Brain pericyte (primary cell): Measurements from ENCODE around the gene UPK1A.
"Not testable (repeated sequence)": the region's sequence is repeated elsewhere in the genome, so short reads cannot be mapped to it uniquely, and the experiment has no call there.

ENCODE experiments used
- DNase-seq: peaks from one replicate; pipeline ENCODE4 v3.0.0-alpha.2; 2012; ENCODE audit warnings: low read depth, low spot score

Gene UPK1A

DNA sequence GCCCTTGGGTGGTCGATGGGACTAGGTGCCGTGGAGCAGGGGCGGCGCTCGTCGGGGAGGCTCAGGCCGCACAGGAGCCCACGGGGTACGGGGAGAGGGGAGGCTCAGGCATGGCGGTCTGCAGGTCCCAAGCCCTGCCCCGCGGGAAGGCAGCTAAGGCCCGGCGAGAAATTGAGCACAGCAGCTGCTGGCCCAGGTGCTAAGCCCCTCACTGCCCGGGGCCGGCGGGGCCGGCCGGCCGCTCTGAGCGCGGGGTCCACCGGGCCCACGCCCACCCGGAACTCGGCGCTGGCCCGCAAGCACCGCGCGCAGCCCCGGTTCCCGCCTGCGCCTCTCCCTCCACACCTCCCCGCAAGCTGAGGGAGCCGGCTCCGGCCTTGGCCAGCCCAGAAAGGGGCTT lies 24.8 kb downstream of the UPK1A start:
- not testable (repeated sequence) for DNase-seq

DNA sequence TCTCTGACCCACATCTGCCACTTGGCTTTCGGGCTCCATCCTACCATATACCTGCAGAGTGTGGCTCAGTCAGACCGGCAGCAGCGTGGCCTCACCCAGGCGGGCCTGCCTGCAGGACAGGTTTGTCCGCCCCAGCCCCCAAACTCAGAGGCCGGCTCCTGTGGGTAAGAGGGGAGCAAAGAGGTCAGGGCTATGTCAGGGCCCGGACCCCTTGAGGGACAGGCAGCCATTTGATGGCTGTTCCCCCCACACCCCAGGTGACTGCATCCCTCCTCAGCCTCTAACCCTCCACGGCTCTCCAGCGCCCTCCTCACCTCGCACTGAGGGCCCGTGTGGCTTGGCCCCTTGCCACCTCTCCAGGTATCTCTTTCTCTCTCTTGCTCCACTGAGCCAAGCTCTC lies 25.7 kb downstream of the UPK1A start:
- DNase-seq = no peak

DNA sequence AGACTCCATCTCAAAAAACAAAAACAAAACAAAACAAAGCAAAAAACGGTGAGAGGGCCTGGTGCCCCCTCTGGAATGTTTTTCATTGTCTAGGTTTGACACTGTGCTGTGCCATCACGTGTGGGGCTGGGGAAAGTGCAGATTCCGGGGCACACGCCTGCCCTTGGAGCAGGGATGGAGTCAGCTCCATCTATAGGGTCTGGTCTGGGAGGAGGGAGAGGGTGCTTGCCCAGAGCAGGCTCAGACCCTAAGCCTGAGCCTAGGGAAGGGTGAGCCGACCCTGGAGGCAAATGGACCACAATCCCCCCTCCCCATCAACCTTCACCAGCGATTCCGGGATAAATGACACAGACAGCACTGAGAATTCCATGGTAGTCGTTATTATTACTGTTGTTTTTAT lies 27.1 kb downstream of the UPK1A start:
- no peak for DNase-seq

DNA sequence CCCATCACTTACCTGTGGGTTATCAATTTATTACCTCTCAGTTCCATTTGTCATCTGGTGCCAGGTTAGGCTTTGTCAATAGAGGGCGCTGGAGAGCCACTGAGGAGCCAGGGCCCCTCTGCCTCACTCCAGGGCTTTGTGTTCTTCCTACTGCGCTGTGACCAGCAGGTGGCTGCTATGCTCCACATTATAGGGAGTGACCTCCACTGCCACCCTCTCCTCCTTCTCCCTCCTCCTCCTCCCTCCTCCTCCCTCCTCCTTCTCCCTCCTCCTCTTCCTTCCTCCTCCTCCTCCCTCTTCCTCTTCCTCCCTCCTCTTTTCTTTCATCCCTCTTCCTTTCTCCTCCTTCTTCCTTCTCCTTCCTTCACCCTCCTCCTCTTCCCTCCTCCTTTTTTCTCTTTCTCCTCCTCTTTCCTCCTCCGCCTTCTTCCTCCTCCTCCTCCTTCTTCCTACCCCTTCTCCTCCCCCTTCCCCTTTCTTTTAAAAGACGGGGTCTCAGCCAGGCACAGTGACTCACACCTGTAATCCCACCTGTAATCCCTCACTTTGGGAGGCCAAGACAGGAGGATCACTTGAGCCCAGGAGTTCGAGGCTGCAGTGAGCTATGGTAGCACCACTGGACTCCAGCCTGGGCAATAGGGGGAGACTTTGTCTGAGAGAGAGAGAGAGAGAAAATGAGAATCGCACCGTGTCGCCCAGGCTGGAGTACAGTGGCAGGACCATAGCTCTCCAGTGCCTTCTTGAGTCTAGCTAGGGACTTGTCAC lies 27.7 kb downstream of the UPK1A start:
- peak; percentile 41 for DNase-seq

DNA sequence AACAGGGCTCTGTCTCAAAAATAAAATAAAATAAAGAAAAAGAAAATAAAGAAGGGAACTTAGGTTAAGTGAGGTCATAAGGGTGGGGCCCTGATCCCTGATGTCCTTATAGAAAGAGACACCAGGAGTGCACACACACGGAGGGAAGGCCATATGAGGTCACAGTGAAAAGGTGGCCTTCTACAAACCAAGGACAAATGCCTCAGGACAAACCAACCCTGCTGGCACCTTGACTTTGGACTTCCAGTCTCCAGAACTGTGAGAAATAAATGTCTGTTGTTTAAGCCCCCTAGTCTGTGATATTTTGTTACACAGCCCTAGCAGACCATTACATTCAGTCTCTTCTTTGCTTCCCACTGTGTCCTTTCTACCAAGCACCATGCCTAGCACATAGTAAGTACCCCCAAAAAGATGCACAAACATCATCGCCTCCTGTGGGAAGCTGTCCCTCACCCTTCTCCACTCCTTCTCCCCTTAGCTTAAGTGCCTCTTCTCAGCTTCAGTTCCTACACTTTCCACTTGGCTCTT lies 29.6 kb downstream of the UPK1A start:
- DNase-seq = no peak

DNA sequence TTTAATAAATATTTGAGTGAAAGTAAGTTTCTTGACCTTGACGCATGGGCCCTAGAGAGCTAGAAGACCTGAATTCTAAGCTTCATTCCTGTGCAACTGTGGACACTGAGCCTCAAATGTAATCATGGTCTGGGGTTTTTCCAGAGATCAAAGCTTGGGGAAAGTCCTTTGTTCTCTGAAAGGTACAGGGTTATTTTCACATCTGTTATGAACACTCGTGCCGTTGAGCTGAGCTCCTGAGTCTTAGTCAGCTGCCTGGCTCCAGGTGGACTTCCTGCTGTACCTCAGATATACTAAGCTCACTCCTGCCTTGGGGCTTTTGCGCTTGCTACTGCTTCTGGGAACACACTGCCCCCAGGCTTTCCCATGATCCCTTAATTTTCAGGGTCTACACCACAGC lies 30.5 kb downstream of the UPK1A start:
- DNase-seq = no peak

DNA sequence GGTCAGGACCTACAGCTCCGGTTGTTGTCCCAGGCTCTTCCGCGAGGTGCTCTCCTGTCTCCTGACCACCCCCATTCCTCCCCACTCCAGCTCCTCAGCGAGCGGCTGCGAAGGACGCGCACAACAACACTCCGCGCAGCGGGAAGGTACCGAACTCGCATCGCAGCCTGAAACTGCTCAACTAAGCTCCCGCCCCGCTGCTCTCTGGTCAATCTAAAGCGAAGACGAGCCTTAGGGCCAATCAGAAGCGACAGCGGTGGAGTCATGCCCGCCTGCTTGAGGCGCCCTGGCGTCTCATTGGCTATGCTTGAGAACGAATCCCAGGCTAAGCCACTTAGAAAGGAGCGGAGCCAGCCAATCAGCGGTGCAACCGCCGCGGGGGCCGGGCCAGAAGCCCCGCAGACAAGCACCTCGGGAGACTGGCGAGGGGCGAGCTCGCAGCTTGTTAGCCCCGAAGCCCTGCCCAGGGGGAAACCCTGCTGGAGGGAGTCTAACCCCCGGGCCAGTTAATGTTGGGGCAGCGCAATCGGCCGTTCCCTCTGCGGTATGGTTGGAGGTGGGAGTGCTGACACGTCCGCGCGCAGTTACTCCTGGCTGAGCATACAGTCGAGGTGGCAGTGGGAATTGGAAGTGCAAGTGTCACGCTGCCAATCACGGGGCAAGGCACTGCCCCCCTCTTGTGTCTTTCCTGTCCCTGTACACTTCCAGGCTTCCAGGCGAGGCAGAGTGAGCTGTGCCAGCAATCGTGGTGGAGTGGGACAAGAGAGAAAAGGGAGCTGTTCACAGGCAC lies 36.1 kb downstream of the UPK1A start:
- DNase-seq = peak; percentile 90

DNA sequence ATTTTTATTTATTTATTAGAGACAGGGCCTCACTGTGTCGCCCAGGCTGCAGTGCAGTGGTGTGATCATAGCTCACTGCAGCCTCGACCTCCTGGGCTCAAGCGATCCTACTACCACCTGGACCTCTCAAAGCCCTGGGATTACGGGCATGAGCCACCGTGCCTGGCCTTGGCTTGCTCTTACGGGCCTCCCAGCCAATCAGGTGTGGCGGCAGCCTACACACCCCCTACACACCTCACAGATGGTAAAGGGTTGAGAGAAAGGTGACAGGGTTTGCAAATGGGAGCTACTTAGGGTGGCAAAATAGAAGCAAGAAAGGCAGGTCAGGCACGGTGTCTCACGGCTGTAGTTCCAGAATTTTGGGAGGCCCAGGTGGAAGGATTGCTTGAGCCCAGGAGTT lies 37.0 kb downstream of the UPK1A start:
- DNase-seq = no peak

DNA sequence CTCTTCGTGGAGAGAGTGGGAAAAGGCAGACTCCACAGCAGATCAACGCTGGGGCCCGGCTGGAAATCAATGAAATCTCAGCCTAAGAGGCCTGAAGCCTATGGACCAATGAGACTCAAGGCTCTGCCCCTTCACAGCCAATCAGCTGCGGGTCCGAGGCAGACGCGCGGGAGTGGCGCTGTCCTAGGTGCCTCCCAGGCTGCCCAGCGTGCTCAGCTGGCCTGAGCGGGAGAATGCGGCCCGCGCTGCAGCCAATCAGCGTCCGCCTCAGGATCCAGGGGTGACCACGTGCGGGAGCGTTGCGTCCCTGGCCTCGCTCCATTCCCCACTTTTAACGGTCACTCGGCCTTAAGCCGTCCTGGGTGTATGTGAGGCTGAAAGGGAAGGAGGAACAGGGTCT lies 37.9 kb downstream of the UPK1A start, which contains the start of gene ZBTB32:
TSS of gene ZBTB32 (plus strand) at position 341 of the 400 bp plus-strand sequence. CDS start 10,069 bp downstream, outside the sequence.
- DNase-seq = no peak

DNA sequence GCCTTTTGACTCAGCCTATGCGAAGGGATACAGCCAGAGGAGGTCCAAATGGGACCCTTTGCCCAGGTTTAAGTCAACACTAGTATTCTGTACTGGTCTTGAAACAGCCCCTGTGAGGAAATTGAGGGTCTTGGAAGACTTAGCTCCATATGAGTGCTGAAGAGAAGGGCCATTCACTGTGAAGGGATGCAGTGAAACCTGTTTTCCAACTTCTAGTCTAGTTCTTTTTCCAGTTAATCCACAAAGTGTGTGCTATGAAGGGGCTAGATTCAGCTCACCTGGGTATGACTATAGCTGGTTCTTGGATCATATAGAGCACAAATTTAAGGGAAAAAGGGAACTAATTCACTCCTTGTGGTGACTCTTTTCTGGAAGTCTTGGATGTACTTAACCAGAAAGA lies 42.1 kb downstream of the UPK1A start:
- no peak for DNase-seq

DNA sequence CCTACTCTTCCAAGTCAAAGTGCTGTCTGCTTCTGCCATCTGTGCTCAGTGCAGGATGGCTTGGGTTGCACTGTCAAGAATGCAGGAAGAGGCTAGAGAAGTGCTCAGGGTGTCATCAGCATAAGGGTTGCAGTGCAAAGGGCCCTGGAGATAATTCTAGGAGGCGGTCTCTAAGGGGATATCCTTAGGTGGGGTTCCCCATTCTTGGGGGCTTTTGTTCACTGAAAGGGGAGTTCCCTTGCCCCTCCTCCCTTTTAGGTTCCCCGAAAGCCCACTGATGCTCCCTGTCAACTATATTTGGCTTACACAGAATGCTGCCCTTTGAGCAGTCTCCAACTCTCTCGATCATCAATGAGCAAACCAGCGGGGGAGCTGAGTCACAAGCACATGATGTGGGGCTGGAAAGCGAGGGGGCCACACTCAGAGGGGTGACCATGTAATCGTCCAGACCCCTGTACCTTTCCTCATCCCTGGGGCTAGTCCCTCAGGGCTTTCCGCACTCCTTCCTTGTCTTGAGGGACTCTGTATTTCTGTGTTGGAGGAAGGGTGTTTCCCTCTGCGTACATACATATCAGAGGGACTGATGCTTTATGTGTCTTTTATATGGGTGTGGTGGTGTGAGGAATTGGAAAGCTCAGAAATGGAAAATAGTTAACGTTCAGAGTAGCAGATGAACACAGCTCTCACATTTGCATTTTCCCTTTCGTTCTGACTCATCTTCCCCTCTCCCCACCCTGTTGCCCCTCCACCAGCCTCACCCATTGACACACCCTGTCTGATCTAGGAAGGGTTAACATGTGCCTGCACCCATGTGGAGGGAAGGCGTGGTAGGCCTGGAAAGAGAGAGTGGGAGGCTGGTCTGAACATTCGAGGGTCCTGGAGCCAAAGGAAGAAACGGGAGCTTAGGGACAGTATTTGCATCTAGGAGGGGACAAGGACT lies 44.7 kb downstream of the UPK1A start:
- no peak for DNase-seq

DNA sequence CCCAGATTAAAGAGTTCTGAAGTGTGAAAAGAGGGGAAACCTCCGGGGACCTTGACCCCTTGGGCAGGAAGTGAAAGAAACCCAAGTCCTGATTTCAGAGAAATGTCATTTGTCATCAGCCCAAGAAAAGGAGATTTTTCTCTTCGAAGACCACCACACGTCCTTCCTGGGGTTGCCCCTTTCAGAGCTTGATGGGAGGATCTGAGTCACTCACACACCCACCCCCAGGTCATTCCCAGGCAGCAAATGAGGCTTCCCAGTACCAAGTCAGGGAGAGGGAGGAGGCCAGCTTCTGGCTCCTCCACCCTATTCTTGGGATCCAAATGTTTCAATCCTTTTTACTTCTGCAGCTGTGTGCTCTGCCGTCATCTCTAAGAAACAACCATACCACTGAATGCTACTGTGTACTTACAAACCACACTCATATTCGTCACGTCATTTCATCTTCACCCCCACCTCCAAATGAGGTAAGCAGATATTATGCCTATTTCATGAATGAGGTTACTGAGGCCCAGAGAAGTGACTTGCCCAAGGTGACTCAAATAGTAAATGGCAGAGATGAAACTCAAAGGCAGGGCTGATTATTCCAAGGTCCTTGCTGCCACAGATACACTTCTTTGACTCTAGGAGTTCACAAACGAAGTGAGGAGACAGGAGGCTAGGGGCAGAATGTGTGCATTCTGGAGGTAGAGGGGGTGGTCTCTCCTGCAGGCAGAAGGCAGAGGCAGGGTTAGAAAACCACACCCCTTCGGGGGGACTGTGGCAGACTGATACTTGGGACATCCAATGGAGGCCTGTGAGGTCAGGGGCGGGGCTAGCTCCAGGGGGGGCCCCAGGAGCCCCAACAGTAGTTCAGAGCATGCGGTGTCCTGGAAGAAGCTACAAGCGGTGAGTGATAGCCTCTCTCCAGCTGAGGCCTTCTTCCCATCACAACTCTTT lies 46.5 kb downstream of the UPK1A start:
- DNase-seq = no peak

DNA sequence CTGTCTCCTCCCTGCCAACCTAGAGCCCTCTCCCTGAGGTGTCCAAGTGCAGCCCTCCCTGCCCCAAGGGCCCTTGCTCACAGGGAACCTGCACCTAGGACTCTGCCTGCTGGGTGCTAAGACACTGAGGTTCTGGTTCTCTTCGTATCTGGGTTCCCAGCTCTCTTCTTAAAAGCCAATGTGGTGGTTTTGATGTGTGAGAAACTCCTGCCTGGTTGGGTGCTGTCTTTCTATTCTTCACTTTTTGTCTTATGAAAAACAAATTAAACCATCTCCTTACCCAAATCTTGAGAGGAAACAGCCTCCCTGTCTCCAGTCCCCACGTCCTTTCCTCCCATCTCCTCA lies 47.2 kb downstream of the UPK1A start:
- no peak for DNase-seq

DNA sequence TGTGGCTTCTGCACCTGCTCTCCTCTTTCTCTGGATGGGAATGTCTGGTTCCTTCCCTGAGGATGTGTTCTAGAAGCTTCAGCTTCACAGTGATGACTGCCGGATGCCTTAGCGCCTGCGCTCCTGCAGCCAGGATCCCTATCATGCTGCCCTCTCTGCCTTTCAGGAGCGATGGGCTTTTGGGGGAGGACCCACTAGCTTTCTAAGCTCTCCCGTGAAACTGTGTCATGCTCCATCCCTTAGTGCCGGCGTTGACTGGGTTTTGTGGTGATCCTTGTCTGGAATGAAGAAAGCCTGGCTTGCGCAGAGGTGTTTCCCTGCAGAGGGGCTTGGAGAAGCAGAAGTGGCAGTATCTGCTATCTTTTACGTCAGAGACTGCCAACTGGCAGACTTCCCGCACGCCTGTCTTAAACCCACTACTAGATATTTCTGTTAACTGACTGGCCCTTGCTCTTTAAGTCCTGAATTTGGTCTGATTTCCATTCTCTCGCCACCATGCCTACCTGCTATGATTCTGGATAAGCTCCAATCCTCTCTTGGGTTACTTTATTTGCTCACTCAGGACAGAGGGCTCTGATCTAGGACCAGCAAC lies 47.7 kb downstream of the UPK1A start:
- DNase-seq = no peak

DNA sequence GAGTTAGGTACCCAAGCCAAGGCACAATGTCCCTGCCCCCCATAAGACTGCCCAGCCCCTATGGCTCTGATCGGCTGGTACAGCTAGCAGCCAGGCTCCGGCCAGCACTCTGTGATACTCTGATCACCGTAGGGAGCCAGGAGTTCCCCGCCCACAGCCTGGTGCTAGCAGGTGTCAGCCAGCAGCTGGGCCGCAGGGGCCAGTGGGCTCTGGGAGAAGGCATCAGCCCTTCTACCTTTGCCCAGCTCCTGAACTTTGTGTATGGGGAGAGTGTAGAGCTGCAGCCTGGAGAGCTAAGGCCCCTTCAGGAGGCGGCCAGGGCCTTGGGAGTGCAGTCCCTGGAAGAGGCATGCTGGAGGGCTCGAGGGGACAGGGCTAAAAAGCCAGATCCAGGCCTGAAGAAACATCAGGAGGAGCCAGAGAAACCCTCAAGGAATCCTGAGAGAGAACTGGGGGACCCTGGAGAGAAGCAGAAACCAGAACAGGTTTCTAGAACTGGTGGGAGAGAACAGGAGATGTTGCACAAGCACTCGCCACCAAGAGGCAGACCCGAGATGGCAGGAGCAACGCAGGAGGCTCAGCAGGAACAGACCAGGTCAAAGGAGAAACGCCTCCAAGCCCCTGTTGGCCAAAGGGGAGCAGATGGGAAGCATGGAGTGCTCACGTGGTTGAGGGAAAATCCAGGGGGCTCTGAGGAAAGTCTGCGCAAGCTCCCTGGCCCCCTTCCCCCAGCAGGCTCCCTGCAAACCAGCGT lies 48.5 kb downstream of the UPK1A start:
- DNase-seq = no peak

DNA sequence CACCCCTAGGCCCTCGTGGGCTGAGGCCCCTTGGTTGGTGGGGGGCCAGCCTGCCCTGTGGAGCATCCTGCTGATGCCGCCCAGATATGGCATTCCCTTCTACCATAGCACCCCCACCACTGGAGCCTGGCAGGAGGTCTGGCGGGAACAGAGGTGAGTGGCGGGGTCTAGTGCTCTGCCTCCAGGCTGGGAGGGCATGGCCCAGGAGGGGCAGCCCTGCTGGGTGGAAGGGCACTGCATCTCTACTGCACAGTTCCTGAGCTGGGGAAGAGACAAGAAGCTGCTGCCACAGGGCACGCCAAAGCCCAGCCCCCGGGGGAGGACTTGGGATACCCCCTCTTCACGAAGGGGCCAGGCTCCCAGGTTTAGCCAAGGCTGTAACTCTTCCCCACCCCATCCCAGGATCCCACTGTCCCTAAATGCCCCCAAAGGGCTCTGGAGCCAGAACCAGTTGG lies 49.1 kb downstream of the UPK1A start:
- DNase-seq = no peak

DNA sequence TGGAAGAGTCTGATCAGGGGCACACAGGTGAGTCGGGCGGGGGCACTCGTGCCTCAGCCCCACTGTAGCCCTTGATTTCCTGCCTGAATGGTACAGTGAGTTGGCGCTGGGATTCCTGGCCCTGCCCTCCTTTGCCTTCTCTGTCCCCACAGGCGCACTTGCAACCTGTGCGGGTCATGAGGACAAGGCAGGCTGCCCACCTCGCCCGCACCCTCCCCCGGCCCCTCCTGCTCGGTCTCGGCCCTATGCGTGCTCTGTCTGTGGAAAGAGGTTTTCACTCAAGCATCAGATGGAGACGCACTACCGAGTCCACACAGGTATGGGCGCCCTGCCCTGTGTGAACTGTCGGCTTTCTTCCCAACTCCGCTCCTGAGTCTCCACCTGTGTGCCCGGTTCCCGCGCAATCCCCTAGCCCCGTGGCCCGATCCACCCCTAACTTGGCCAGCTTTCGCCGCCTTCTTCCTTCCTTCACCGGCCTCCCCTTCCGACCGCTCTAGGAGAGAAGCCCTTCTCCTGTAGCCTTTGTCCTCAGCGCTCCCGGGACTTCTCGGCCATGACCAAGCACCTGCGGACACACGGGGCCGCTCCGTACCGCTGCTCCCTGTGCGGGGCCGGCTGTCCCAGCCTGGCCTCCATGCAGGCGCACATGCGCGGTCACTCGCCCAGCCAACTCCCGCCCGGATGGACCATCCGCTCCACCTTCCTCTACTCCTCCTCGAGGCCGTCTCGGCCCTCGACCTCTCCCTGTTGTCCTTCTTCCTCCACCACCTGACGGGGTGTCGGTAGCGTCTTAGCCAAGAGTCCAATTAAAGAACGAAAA lies 49.9 kb downstream of the UPK1A start:
- DNase-seq = no peak
